ENCODE data around the gene BRINP3.

- TF ChIP-seq CTCF (IDR thresholded peaks at IDR 0.05) (no peak), POLR2A (IDR thresholded peaks at IDR 0.05) (no peak)
These were observed 393.1 kb downstream of the BRINP3 start for GRCh38 chr1:190084552-190084951.

Data from adrenal gland (tissue), 5 donors.